Measurements from ENCODE around the gene RAB3IL1.

- TF ChIP-seq CTCF (IDR thresholded peaks at IDR 0.05; ENCODE audit: borderline replicate concordance, extremely low read depth, low read length, poor library complexity, severe bottlenecking) (no peak), EZH2 (IDR thresholded peaks at IDR 0.05; ENCODE audit: borderline replicate concordance, low read depth, low read length, severe bottlenecking) (no peak)
Observed at GRCh38 chr11:61866231-61866957, 51.0 kb downstream of the RAB3IL1 start.
